Right lung (tissue), 5 donors: Measurements from ENCODE around the gene IL1RAPL2. TPM values are rescaled to one million over a fixed set of nuclear protein-coding genes. Genes with fewer than 3 reads are reported as not detected.
"Not testable (repeated sequence)": the region's sequence is repeated elsewhere in the genome, so short reads cannot be mapped to it uniquely, and the experiment has no call there.

Source experiments
- DNase-seq, 2 donors: peaks; one replicate each; pipeline ENCODE4 v3.0.0-alpha.2; 2013
- polyA plus RNA-seq, 5 donors: library from polyadenylated mRNA; unstranded; fragments of 120-200 nt; gene quantifications; one replicate each; pipeline versions ENCODE4 v1.2.1 to v1.2.3, GENCODE V29; 2013; ENCODE audit warnings: inconsistent platforms in 1 of 5, low replicate concordance in 1 of 5; ENCODE audit not compliant: insufficient read length in 5 of 5, insufficient read depth in 1 of 5

The IL1RAPL2 gene
- polyA plus RNA-seq, 5 donors: 0.32 to 0.76 (median 0.64) TPM

GRCh38 chrX:104669063-104669462, 103.1 kb downstream of the IL1RAPL2 start:
- DNase-seq: no peak

- DNase-seq: no peak
These were observed 104.1 kb downstream of the IL1RAPL2 start for GRCh38 chrX:104670051-104670450.

- DNase-seq: not testable (repeated sequence)
These were observed 111.5 kb downstream of the IL1RAPL2 start for GRCh38 chrX:104677517-104677916.

GRCh38 chrX:104679175-104679574, 113.2 kb downstream of the IL1RAPL2 start:
- DNase-seq: no peak

DNA sequence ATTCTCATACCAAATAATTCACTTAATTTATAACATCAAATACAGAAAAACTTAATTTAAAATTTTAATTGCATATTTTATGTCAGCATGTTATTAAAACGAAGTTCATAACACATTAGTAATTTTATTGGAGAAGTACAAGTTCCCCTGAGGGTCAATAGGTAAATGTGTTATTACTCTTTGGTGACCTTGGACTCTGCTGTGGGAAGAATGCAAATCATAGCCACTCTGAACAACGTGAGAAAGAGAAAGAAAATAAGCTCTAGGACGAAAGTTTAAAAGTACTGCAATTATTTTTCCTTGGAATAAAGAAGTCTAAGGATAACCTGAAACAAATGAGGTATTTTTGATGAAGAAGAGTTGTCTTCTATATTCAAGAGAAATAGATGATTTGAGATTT, 115.2 kb downstream of the IL1RAPL2 start:
- DNase-seq: no peak

DNA sequence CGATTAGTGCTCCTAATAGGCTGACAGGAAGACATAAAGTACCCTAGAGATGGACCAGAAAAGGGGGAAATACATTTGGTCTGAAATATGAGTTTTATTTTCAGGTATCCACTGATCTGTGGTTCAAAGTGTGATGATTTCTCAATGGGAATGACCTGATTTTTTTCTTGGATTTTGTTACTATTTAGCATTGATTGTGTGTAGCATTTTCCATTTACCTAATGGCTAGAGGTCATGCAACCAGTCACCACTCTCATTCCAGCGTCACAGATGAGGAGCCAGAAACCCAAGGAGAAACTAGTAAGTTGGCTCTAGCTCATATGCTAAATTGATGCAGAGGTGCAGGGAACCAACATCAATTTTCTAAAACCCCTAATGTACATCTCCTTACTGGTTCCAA, 118.1 kb downstream of the IL1RAPL2 start:
- DNase-seq: no peak

- DNase-seq: no peak
These were observed 129.6 kb downstream of the IL1RAPL2 start for GRCh38 chrX:104695593-104695992.

DNA sequence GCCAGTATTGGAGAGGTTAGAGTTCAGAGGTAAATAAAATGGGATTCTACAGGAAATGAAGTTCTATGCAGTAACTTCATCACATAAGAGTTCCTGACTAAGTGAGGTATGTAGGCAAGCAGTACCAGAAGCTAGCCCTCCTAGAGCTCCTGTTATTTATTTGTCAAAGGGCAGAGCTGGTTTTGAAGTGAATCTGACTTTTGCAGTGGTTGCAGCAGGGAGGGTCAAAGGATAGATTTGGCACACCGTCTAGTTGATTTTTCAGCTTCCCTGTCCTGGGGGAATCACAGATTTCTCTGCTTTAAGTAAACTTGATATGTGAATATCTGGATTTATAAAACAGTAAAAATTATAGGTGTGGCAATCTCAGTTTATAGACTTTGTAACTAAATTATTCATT, 130.7 kb downstream of the IL1RAPL2 start:
- no peak for DNase-seq

- no peak for DNase-seq
These were observed 131.3 kb downstream of the IL1RAPL2 start for GRCh38 chrX:104697294-104697693.

DNA sequence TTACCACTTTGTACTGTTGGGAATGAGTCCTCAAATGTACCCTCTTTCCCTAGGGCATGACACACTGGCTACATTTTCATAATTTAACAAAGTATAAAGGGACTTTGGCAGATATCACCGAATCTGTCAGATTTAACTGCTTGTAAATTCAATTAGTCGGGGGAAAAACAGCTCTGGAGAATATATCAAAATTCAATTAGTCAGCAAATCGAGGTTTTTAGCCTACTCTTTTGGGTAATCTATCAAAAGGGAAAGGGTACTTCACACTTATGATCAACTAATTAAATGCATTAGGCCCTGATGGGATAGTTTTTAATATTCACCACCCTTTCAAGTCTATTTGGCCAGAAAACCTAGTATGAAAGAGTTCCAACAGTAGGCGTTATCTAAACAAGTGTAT, 141.0 kb downstream of the IL1RAPL2 start:
- no peak for DNase-seq

DNA sequence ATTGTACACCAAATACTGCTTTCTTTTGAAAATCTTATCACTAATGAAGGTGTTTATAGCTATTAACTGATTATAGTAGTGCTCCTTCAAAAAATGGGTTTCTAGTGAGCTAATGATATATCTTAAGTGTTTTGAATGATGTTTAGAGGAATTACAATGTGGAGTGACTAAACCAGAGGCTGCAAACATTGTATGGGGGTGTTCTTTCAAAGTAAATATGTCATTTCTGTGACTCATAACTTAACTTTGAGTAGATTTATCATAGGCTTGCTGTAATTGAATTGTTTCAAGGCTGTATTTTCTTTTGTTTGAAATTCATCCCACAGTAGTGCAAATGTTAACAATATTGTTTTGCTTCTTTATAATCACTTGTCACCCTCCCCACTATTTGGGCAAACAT, 141.6 kb downstream of the IL1RAPL2 start:
- no peak for DNase-seq

DNA sequence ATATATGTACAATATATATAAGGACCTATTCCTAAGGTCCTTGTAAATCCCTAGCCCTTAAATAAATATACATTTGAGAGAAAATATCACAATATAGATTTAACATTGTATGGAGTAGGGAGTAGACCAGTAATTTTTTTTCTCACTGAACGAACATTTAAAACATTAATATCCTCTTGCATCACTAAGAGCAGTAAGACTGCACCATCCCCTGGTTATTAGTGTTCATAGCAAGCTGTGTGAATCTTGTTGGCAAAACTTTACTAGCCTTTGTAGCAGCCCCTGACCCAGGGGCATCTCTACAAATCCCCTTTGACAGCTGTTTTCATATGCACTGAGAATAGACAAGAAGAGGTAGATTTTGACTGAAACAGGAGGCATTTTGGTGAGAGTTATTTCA, 146.5 kb downstream of the IL1RAPL2 start:
- DNase-seq: no peak

DNA sequence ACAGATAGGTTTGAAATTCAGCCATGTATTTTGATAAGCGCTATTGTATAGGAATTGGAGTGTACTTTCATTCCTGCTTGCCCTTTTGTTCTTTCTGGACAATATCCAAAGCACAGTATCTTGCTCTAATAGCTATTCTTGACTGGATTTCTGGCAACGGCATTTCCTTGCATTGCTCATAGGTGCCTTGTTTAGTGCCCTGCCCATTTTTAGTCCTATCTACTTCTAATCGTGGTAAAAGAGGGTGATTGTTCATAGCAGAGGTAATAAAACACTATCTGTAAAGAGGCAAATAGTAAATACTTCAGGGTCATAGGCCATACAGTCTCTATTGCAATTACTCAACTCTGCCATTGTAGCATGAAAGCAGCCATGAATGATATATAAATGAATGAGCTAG, 155.9 kb downstream of the IL1RAPL2 start:
- no peak for DNase-seq

DNA sequence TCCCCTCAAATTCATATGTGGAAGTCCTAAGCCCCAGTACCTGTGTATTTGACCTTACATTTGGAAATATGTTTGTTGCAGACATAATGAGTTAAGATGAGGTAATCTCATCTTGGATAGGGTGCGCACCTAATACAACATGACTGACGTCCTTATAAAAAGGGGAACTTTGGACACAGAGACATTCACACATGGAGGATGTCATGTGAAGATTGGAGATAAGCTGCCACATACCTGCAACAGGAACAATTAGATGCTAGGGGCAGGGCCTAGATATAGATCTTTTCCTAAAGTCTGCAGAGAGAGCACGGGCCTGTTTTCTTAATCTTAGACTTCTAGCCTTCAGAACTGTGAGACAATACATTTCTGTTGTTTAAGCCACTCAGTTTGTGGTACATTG, 162.5 kb downstream of the IL1RAPL2 start:
- DNase-seq: no peak

- peak; percentile 3 to 4 for DNase-seq
These were observed 176.4 kb downstream of the IL1RAPL2 start for GRCh38 chrX:104742355-104742754.

DNA sequence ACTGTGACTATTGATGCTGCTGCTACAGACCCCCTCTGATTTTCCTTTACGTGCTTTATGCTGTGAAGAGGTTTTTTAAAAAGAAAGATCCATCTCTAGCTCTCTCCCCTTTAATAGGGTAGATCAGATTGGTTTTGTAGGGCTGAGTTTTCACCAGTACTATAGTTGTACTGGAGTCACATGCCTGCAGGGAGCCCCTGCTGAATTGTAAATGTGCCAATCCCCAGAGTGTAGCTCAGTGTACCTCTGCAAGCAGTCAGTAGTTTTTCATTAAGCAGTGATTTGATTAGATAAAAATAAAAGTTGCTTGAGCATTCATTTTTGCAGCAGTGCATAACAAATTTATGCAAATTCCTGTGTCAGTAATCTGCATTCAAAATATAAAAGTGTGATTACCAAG, 179.2 kb downstream of the IL1RAPL2 start:
- no peak for DNase-seq

GRCh38 chrX:104749951-104750610, 184.1 kb downstream of the IL1RAPL2 start:
- no peak for DNase-seq

- DNase-seq: no peak
These were observed 196.6 kb downstream of the IL1RAPL2 start for GRCh38 chrX:104762641-104763040.

GRCh38 chrX:104789784-104790183, 223.8 kb downstream of the IL1RAPL2 start:
- DNase-seq: no peak

DNA sequence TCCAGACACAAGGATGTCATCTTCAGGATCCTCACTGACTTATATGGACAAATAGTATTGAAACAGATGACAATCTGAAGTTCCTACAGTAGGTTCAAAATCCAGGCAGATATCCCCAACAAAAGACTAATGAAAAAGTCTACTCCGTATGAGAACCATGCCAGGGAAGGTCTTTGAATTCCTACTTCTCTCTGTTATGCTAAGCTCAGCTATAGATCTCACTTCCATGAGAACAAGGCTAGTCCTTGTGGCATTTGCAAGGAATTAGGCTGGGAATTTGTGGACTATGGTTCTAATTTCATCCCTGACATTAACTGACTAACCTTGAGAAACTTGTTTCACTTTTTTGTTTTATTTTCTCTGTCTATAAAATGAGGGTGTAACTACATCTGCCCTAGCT, 229.8 kb downstream of the IL1RAPL2 start:
- no peak for DNase-seq

GRCh38 chrX:104803219-104803618, 237.2 kb downstream of the IL1RAPL2 start:
- DNase-seq: no peak

DNA sequence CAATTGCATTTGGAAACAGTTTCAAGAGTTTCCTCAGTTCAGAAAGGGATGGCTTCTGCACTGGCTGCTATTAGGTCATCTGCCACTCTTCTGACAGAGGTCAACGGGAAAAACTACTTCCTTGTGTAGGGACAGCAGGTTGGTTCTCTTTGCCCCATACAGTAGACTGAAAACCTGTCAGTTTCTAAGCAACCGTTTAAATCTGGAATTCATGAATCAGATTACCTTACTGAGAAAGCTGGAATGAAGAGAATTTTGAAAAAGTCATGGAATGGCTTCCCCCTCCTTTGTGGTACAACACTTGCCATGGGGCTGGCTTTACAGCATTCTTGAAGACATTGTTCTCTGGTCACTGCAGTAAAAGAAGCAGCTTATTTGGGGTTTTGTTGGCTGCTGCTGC, 240.3 kb downstream of the IL1RAPL2 start:
- DNase-seq: no peak

DNA sequence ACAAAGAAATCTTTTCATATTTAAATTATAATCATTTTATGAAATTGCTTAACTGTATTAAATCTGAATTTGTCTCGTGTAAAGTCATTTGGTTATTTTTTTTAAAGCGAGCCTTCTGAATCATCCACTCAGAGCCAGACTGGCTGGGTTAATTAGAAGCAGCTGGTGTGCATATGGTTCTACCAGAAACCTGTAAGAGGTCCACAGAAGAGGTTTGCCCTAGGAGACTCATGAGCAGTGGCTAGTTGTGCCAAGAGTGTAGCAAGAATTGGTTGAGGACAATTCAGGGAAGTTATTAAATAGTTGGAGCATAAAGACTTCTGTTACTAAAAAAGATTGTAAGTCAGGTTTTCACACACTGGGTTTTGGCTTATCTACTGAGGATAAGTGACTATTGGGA, 267.4 kb downstream of the IL1RAPL2 start:
- no peak for DNase-seq

GRCh38 chrX:104842646-104843045, 276.6 kb downstream of the IL1RAPL2 start:
- no peak for DNase-seq
